ENCODE results near the gene FAM107A. TPM values are rescaled to one million over a fixed set of nuclear protein-coding genes. Genes with fewer than 3 reads are reported as not detected.

Gene FAM107A
- total and polyA plus RNA-seq, 2 experiments from 2014 or later, result 1.0 to 1.1 TPM

DNA sequence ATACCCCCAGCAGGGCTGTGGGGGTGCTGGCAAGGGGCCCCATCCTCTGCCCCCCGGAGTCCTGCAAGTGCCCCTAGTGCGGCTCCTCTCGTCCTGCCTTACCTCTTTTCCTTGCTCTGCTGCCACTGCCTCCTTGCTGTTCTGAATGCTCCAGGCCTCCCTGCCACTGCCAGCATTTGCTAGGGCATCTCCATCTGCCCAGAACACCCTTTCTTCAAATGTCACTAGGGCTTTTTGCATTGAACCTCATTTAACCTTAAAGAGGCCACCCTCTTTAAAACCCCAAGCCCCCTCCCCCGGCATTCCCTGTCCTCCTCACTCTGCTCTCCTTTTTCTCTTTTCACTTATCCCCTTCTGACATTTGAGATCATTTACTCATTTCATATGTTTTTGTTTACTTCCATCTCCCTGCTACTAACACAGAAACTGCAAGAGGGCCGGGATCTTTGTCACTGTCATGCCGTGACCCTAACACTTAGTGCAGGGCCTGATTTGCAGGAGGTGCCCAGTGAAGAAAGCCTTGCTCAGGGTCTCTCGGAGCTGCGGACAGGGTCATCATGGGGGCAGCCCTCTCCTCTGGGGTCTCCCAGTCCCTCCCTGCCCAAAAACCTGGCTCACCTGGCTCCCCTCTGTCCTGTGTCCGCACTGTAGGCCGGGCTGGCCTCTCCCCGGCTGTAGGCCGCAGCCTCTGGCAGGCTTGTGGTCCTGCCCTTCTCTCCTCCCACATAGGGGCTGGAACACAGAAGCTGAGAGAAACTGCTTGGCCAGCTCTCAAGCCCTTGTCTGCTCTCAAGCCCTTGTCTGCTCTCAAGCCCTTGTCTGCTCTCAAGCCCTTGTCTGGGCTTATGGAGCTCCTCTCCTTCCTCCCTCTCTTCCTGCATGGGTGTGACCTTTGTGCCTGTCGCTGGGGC, 40.4 kb downstream of the FAM107A start, which contains the start of gene ACOX2:
TSS of gene ACOX2 (minus strand) at position 690 of the 911 bp plus-strand sequence. CDS start 2,084 bp downstream, outside the sequence.
- peak; percentile 26; the same call in 2 of the 3 replicates for ATAC-seq
- Mint-ChIP-seq H3K4me1 (peaks cover 17% of the 10 kb centered on the region), H3K4me3 (no peak within 1 kb of the TSS), H3K27me3 (ENCODE audit: insufficient read depth, low read depth, poor library complexity) (peaks cover 7% of the 10 kb centered on the region), H3K36me3 (ENCODE audit: low read depth) (no peaks in the 10 kb centered on the region), H3K9me3 (no peaks in the 10 kb centered on the region), H3K27ac (no peak within 1 kb of the TSS)
- Histone ChIP-seq H2AFZ (peak within 1 kb of the TSS; percentile 56; the same call in 1 of the 2 replicates), H3K4me3 (no peak within 1 kb of the TSS), H3K4me2 (no peak within 1 kb of the TSS), H3K36me3 (ENCODE audit: insufficient read depth) (no peaks in the 10 kb centered on the region), H4K20me1 (replicated peaks; ENCODE audit: insufficient read depth) (no peaks in the 10 kb centered on the region), H3K27ac (ENCODE audit: low read depth) (no peak within 1 kb of the TSS), H3F3A (replicated peaks; ENCODE audit: low read depth) (no peaks in the 10 kb centered on the region), H3K9me2 (ENCODE audit: insufficient read depth) (no peaks in the 10 kb centered on the region), H3K27me3 (ENCODE audit: insufficient read depth) (no peaks in the 10 kb centered on the region), H3K79me2 (replicated peaks; ENCODE audit: insufficient read depth) (no peaks in the 10 kb centered on the region), H3K4me1 (ENCODE audit: insufficient read depth) (no peaks in the 10 kb centered on the region)
- DNase-seq (ENCODE audit: low spot score), result no peak
- TF ChIP-seq, protein P1, sequence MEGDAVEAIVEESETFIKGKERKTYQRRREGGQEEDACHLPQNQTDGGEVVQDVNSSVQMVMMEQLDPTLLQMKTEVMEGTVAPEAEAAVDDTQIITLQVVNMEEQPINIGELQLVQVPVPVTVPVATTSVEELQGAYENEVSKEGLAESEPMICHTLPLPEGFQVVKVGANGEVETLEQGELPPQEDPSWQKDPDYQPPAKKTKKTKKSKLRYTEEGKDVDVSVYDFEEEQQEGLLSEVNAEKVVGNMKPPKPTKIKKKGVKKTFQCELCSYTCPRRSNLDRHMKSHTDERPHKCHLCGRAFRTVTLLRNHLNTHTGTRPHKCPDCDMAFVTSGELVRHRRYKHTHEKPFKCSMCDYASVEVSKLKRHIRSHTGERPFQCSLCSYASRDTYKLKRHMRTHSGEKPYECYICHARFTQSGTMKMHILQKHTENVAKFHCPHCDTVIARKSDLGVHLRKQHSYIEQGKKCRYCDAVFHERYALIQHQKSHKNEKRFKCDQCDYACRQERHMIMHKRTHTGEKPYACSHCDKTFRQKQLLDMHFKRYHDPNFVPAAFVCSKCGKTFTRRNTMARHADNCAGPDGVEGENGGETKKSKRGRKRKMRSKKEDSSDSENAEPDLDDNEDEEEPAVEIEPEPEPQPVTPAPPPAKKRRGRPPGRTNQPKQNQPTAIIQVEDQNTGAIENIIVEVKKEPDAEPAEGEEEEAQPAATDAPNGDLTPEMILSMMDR (conservative IDR thresholded peaks at IDR 0.05; ENCODE audit: low read depth in 2 of 2), result no peak
- TF ChIP-seq STAT1 (IDR thresholded peaks at IDR 0.05; ENCODE audit: unreplicated experiment), result no peak
- TF ChIP-seq, protein P2, sequence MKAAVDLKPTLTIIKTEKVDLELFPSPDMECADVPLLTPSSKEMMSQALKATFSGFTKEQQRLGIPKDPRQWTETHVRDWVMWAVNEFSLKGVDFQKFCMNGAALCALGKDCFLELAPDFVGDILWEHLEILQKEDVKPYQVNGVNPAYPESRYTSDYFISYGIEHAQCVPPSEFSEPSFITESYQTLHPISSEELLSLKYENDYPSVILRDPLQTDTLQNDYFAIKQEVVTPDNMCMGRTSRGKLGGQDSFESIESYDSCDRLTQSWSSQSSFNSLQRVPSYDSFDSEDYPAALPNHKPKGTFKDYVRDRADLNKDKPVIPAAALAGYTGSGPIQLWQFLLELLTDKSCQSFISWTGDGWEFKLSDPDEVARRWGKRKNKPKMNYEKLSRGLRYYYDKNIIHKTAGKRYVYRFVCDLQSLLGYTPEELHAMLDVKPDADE (IDR thresholded peaks at IDR 0.05), result no peak
- TF ChIP-seq EZH2phosphoT487 (IDR thresholded peaks at IDR 0.05; ENCODE audit: unreplicated experiment), result no peak
- TF ChIP-seq, protein P3, sequence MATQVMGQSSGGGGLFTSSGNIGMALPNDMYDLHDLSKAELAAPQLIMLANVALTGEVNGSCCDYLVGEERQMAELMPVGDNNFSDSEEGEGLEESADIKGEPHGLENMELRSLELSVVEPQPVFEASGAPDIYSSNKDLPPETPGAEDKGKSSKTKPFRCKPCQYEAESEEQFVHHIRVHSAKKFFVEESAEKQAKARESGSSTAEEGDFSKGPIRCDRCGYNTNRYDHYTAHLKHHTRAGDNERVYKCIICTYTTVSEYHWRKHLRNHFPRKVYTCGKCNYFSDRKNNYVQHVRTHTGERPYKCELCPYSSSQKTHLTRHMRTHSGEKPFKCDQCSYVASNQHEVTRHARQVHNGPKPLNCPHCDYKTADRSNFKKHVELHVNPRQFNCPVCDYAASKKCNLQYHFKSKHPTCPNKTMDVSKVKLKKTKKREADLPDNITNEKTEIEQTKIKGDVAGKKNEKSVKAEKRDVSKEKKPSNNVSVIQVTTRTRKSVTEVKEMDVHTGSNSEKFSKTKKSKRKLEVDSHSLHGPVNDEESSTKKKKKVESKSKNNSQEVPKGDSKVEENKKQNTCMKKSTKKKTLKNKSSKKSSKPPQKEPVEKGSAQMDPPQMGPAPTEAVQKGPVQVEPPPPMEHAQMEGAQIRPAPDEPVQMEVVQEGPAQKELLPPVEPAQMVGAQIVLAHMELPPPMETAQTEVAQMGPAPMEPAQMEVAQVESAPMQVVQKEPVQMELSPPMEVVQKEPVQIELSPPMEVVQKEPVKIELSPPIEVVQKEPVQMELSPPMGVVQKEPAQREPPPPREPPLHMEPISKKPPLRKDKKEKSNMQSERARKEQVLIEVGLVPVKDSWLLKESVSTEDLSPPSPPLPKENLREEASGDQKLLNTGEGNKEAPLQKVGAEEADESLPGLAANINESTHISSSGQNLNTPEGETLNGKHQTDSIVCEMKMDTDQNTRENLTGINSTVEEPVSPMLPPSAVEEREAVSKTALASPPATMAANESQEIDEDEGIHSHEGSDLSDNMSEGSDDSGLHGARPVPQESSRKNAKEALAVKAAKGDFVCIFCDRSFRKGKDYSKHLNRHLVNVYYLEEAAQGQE (IDR thresholded peaks at IDR 0.05; ENCODE audit: unreplicated experiment), result no peak
- TF ChIP-seq, protein P4, sequence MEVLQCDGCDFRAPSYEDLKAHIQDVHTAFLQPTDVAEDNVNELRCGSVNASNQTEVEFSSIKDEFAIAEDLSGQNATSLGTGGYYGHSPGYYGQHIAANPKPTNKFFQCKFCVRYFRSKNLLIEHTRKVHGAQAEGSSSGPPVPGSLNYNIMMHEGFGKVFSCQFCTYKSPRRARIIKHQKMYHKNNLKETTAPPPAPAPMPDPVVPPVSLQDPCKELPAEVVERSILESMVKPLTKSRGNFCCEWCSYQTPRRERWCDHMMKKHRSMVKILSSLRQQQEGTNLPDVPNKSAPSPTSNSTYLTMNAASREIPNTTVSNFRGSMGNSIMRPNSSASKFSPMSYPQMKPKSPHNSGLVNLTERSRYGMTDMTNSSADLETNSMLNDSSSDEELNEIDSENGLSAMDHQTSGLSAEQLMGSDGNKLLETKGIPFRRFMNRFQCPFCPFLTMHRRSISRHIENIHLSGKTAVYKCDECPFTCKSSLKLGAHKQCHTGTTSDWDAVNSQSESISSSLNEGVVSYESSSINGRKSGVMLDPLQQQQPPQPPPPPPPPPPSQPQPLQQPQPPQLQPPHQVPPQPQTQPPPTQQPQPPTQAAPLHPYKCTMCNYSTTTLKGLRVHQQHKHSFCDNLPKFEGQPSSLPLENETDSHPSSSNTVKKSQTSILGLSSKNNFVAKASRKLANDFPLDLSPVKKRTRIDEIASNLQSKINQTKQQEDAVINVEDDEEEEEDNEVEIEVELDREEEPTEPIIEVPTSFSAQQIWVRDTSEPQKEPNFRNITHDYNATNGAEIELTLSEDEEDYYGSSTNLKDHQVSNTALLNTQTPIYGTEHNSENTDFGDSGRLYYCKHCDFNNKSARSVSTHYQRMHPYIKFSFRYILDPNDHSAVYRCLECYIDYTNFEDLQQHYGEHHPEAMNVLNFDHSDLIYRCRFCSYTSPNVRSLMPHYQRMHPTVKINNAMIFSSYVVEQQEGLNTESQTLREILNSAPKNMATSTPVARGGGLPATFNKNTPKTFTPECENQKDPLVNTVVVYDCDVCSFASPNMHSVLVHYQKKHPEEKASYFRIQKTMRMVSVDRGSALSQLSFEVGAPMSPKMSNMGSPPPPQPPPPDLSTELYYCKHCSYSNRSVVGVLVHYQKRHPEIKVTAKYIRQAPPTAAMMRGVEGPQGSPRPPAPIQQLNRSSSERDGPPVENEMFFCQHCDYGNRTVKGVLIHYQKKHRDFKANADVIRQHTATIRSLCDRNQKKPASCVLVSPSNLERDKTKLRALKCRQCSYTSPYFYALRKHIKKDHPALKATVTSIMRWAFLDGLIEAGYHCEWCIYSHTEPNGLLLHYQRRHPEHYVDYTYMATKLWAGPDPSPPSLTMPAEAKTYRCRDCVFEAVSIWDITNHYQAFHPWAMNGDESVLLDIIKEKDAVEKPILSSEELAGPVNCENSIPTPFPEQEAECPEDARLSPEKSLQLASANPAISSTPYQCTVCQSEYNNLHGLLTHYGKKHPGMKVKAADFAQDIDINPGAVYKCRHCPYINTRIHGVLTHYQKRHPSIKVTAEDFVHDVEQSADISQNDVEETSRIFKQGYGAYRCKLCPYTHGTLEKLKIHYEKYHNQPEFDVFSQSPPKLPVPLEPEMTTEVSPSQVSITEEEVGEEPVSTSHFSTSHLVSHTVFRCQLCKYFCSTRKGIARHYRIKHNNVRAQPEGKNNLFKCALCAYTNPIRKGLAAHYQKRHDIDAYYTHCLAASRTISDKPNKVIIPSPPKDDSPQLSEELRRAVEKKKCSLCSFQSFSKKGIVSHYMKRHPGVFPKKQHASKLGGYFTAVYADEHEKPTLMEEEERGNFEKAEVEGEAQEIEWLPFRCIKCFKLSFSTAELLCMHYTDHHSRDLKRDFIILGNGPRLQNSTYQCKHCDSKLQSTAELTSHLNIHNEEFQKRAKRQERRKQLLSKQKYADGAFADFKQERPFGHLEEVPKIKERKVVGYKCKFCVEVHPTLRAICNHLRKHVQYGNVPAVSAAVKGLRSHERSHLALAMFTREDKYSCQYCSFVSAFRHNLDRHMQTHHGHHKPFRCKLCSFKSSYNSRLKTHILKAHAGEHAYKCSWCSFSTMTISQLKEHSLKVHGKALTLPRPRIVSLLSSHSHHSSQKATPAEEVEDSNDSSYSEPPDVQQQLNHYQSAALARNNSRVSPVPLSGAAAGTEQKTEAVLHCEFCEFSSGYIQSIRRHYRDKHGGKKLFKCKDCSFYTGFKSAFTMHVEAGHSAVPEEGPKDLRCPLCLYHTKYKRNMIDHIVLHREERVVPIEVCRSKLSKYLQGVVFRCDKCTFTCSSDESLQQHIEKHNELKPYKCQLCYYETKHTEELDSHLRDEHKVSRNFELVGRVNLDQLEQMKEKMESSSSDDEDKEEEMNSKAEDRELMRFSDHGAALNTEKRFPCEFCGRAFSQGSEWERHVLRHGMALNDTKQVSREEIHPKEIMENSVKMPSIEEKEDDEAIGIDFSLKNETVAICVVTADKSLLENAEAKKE (CRISPR knock-in tag; IDR thresholded peaks at IDR 0.05), result no peak
- TF ChIP-seq EZH2 (IDR thresholded peaks at IDR 0.05; ENCODE audit: low read depth, unreplicated experiment), result no peak
- TF ChIP-seq JUNB (IDR thresholded peaks at IDR 0.05; ENCODE audit: unreplicated experiment), result no peak
- TF ChIP-seq POLR2AphosphoS5 (IDR thresholded peaks at IDR 0.05; ENCODE audit: low read depth), result no peak
- TF ChIP-seq ZNF331 (CRISPR knock-in tag; IDR thresholded peaks at IDR 0.05; ENCODE audit: low read depth), result no peak
- no peak for TF ChIP-seq CREB1 (CRISPR knock-in tag; IDR thresholded peaks at IDR 0.05; ENCODE audit: low read depth)
- TF ChIP-seq ZNF114 (CRISPR knock-in tag; IDR thresholded peaks at IDR 0.05), result no peak
